ENCODE data around the gene TCF7L1.

TCF7L1 gene

GRCh38 chr2:85255456-85255812, 122.2 kb downstream of the TCF7L1 start:
- DNase-seq (ENCODE audit: low spot score), result no peak

- DNase-seq (ENCODE audit: low spot score), result peak; percentile 71
Measured at GRCh38 chr2:85255813-85256594, 122.8 kb downstream of the TCF7L1 start.

GRCh38 chr2:85257359-85257969, 124.3 kb downstream of the TCF7L1 start:
- no peak for DNase-seq (ENCODE audit: low spot score)

GRCh38 chr2:85257970-85258605, 124.9 kb downstream of the TCF7L1 start:
- peak; percentile 40 for DNase-seq (ENCODE audit: low spot score)

GRCh38 chr2:85259101-85259590, 126.0 kb downstream of the TCF7L1 start:
- DNase-seq (ENCODE audit: low spot score), result peak; percentile 76

- no peak for DNase-seq (ENCODE audit: low spot score)
Measured at GRCh38 chr2:85259879-85260278, 126.7 kb downstream of the TCF7L1 start.

GRCh38 chr2:85263591-85263990, 130.4 kb downstream of the TCF7L1 start:
- no peak for DNase-seq (ENCODE audit: low spot score)

GRCh38 chr2:85264471-85264870, 131.3 kb downstream of the TCF7L1 start:
- DNase-seq (ENCODE audit: low spot score), result no peak

- no peak for DNase-seq (ENCODE audit: low spot score)
Measured at GRCh38 chr2:85265304-85265703, 132.1 kb downstream of the TCF7L1 start.

GRCh38 chr2:85266146-85267041, 133.2 kb downstream of the TCF7L1 start:
- DNase-seq (ENCODE audit: low spot score), result peak; percentile 73

GRCh38 chr2:85269959-85270358, 136.8 kb downstream of the TCF7L1 start:
- DNase-seq (ENCODE audit: low spot score), result no peak

- no peak for DNase-seq (ENCODE audit: low spot score)
Measured at GRCh38 chr2:85272357-85272756, 139.2 kb downstream of the TCF7L1 start.

- DNase-seq (ENCODE audit: low spot score), result peak; percentile 55
Measured at GRCh38 chr2:85273738-85274731, 140.8 kb downstream of the TCF7L1 start.

- no peak for DNase-seq (ENCODE audit: low spot score)
Measured at GRCh38 chr2:85275984-85276540, 142.9 kb downstream of the TCF7L1 start.

- DNase-seq (ENCODE audit: low spot score), result no peak
Measured at GRCh38 chr2:85276571-85277118, 143.5 kb downstream of the TCF7L1 start.

GRCh38 chr2:85277416-85278158, 144.4 kb downstream of the TCF7L1 start:
- DNase-seq (ENCODE audit: low spot score), result peak; percentile 85

- no peak for DNase-seq (ENCODE audit: low spot score)
Measured at GRCh38 chr2:85278361-85278760, 145.2 kb downstream of the TCF7L1 start.

GRCh38 chr2:85281553-85281952, 148.4 kb downstream of the TCF7L1 start:
- no peak for DNase-seq (ENCODE audit: low spot score)

- DNase-seq (ENCODE audit: low spot score), result no peak
Measured at GRCh38 chr2:85282914-85283313, 149.7 kb downstream of the TCF7L1 start.
